GM23338 (cell line): ENCODE measurements around the gene DRG2. TPM values are rescaled to one million over a fixed set of nuclear protein-coding genes. Genes with fewer than 3 reads are reported as not detected.

Source experiments
- ATAC-seq: fragments of 200-7000 bp; cut with Tn5 transposase; 3 replicates; pipeline ENCODE4 v1.9.1; 2020
- DNase-seq: peaks from one replicate; pipeline ENCODE4 v3.0.0-alpha.2; 2015; ENCODE audit warnings: low spot score
- H2AFZ ChIP-seq: fragments of 200-600 bp; sonication (generic); 2 replicates; pipeline ENCODE4 v1.8.0; 2016; ENCODE audit warnings: antibody characterized with exemption, mild to moderate bottlenecking, moderate library complexity
- H3F3A ChIP-seq: fragments of 200-600 bp; sonication (generic); replicated peaks from 2 replicates; pipeline ENCODE4 v1.8.0; 2017; ENCODE audit warnings: antibody characterized with exemption, mixed run types, low read depth
- H3K27ac ChIP-seq: fragments of 200-600 bp; sonication (generic); 2 replicates; pipeline ENCODE4 v1.6.1; 2016; ENCODE audit warnings: low read depth
- H3K27me3 ChIP-seq: fragments of 200-600 bp; sonication (generic); 2 replicates; pipeline ENCODE4 v1.8.0; 2016; ENCODE audit warnings: mild to moderate bottlenecking, mixed run types, moderate library complexity; ENCODE audit not compliant: insufficient read depth
- H3K36me3 ChIP-seq: fragments of 200-600 bp; sonication (generic); 2 replicates; pipeline ENCODE4 v1.8.0; 2016; ENCODE audit warnings: mild to moderate bottlenecking; ENCODE audit not compliant: insufficient read depth
- H3K4me1 ChIP-seq: fragments of 200-600 bp; sonication (generic); 2 replicates; pipeline ENCODE4 v1.8.0; 2016; ENCODE audit warnings: mild to moderate bottlenecking, moderate library complexity; ENCODE audit not compliant: insufficient read depth
- H3K4me2 ChIP-seq: fragments of 200-600 bp; sonication (generic); 2 replicates; pipeline ENCODE4 v1.7.1; 2017; ENCODE audit warnings: mixed run types
- H3K4me3 ChIP-seq: fragments of 200-600 bp; sonication (generic); 2 replicates; pipeline ENCODE4 v1.6.1; 2016; ENCODE audit warnings: mixed run types
- H3K79me2 ChIP-seq: fragments of 200-600 bp; sonication (generic); replicated peaks from 2 replicates; pipeline ENCODE4 v1.8.0; 2017; ENCODE audit warnings: mild to moderate bottlenecking; ENCODE audit not compliant: insufficient read depth
- H3K9me2 ChIP-seq: fragments of 200-600 bp; sonication (generic); 2 replicates; pipeline ENCODE4 v1.8.0; 2017; ENCODE audit not compliant: insufficient read depth
- H4K20me1 ChIP-seq: fragments of 200-600 bp; sonication (generic); replicated peaks from 2 replicates; pipeline ENCODE4 v1.8.0; 2017; ENCODE audit warnings: mild to moderate bottlenecking; ENCODE audit not compliant: insufficient read depth
- H3K27ac Mint-ChIP-seq: 2 replicates; pipeline ENCODE4 v1.8.0; 2020; ENCODE audit warnings: inconsistent platforms, mild to moderate bottlenecking, moderate library complexity, mixed read lengths
- H3K27me3 Mint-ChIP-seq: 3 replicates; pipeline ENCODE4 v1.8.0; 2022; ENCODE audit warnings: low read depth, mild to moderate bottlenecking, moderate library complexity, mixed read lengths, inconsistent platforms; ENCODE audit not compliant: insufficient read depth, poor library complexity
- H3K36me3 Mint-ChIP-seq: 3 replicates; pipeline ENCODE4 v1.8.0; 2021; ENCODE audit warnings: low read depth, mild to moderate bottlenecking, inconsistent platforms, moderate library complexity, mixed read lengths
- H3K4me1 Mint-ChIP-seq: 3 replicates; pipeline ENCODE4 v1.8.0; 2020; ENCODE audit warnings: mild to moderate bottlenecking, inconsistent platforms, mixed read lengths
- H3K4me3 Mint-ChIP-seq: 3 replicates; pipeline ENCODE4 v1.8.0; 2021; ENCODE audit warnings: moderate library complexity, mild to moderate bottlenecking, inconsistent platforms, mixed read lengths
- H3K9me3 Mint-ChIP-seq: 3 replicates; pipeline ENCODE4 v1.8.0; 2020; ENCODE audit warnings: moderate library complexity, mild to moderate bottlenecking, inconsistent platforms, mixed read lengths
- CREB1 ChIP-seq: fragments of 250-450 bp; sonication (Bioruptor Pico); IDR thresholded peaks from 2 replicates; pipeline ENCODE4 v1.5.0; 2020; ENCODE audit warnings: low read depth, mild to moderate bottlenecking, moderate library complexity
- CTCF ChIP-seq, 2 experiments: fragments of 200-600 bp in 1 of 2; sonication (generic) in 1 of 2; conservative IDR thresholded peaks; 2 replicates each; pipeline versions ENCODE4 v1.5.1 to v1.6.1; 2016 to 2017; ENCODE audit warnings: antibody characterized with exemption in 2 of 2, low read depth in 2 of 2, mild to moderate bottlenecking in 2 of 2, moderate library complexity in 1 of 2
- ETS1 ChIP-seq: IDR thresholded peaks from 2 replicates; pipeline ENCODE4 v1.6.1; 2016; ENCODE audit warnings: antibody characterized with exemption
- EZH2 ChIP-seq: fragments of 200-600 bp; sonication (generic); IDR thresholded peaks from one replicate; pipeline ENCODE4 v1.8.0; 2017; ENCODE audit warnings: antibody characterized with exemption, mild to moderate bottlenecking, low read depth; ENCODE audit not compliant: unreplicated experiment
- EZH2phosphoT487 ChIP-seq: fragments of 200-600 bp; sonication (generic); IDR thresholded peaks from one replicate; pipeline ENCODE4 v1.8.1; 2018; ENCODE audit warnings: antibody characterized with exemption; ENCODE audit not compliant: unreplicated experiment
- JUNB ChIP-seq: IDR thresholded peaks from one replicate; pipeline ENCODE4 v1.6.1; 2016; ENCODE audit warnings: antibody characterized with exemption; ENCODE audit not compliant: unreplicated experiment
- NANOG ChIP-seq: IDR thresholded peaks from 2 replicates; pipeline ENCODE4 v1.6.1; 2016; ENCODE audit warnings: antibody characterized with exemption, borderline replicate concordance
- POLR2AphosphoS5 ChIP-seq: IDR thresholded peaks from 2 replicates; pipeline ENCODE4 v1.6.1; 2016; ENCODE audit warnings: antibody characterized with exemption, low read depth
- REST ChIP-seq: IDR thresholded peaks from one replicate; pipeline ENCODE4 v1.6.1; 2018; ENCODE audit warnings: antibody characterized with exemption; ENCODE audit not compliant: unreplicated experiment
- STAT1 ChIP-seq: IDR thresholded peaks from one replicate; pipeline ENCODE4 v1.6.1; 2016; ENCODE audit warnings: antibody characterized with exemption; ENCODE audit not compliant: unreplicated experiment
- ZNF114 ChIP-seq: fragments of 250-450 bp; sonication (Bioruptor Pico); IDR thresholded peaks from 2 replicates; pipeline ENCODE4 v1.5.0; 2020; ENCODE audit warnings: mild to moderate bottlenecking, moderate library complexity
- ZNF331 ChIP-seq: fragments of 250-450 bp; sonication (Bioruptor Pico); IDR thresholded peaks from 2 replicates; pipeline ENCODE4 v1.5.0; 2020; ENCODE audit warnings: low read depth, mild to moderate bottlenecking, moderate library complexity
- ZNF462 ChIP-seq: fragments of 250-450 bp; sonication (Bioruptor Pico); IDR thresholded peaks from 2 replicates; pipeline ENCODE4 v1.5.0; 2020; ENCODE audit warnings: mild to moderate bottlenecking, moderate library complexity
- polyA plus RNA-seq: library from polyadenylated mRNA; unstranded; fragments of >200 nt; fragmentation: Nextera tagmentation; extraction: Ambion mirVana; gene quantifications from 2 replicates; pipeline ENCODE4 v1.2.1, GENCODE V29; 2016
- total RNA-seq: library from RNA; depleted of rRNA; stranded (reverse); fragments of >200 nt; shearing (Covaris generic); gene quantifications from 2 replicates; pipeline ENCODE4 v1.2.3, GENCODE V29; 2014

Gene DRG2
- total and polyA plus RNA-seq, 2 experiments from 2014 or later: 36.2 to 48.0 TPM

- DNase-seq: no peak
- Histone ChIP-seq H3F3A (no peaks in the 10 kb centered on the region), H3K9me2 (no peaks in the 10 kb centered on the region), H3K4me3 (no peak overlapping the region), H3K79me2 (no peaks in the 10 kb centered on the region), H3K27ac (no peak overlapping the region), H4K20me1 (no peaks in the 10 kb centered on the region), H2AFZ (no peak overlapping the region), H3K36me3 (no peaks in the 10 kb centered on the region), H3K4me1 (no peaks in the 10 kb centered on the region), H3K27me3 (no peaks in the 10 kb centered on the region), H3K4me2 (no peak overlapping the region)
- no peaks in the 10 kb centered on the region for H3K36me3 Mint-ChIP-seq
- H3K4me1 Mint-ChIP-seq: no peaks in the 10 kb centered on the region; the same call in 2 of the 3 replicates
- H3K27me3 Mint-ChIP-seq: peaks cover 4% of the 10 kb centered on the region
- TF ChIP-seq STAT1 (no peak), REST (no peak), CREB1 (CRISPR knock-in tag) (no peak), POLR2AphosphoS5 (no peak), EZH2phosphoT487 (no peak), ZNF114 (CRISPR knock-in tag) (no peak), ZNF462 (CRISPR knock-in tag) (no peak), ZNF331 (CRISPR knock-in tag) (no peak), ETS1 (no peak), JUNB (no peak), CTCF (conservative IDR thresholded peaks at IDR 0.05; ENCODE audit: low read depth in 2 of 2) (no peak), EZH2 (no peak), NANOG (no peak)
- no peak for ATAC-seq
- H3K4me3 Mint-ChIP-seq: no peak overlapping the region
- H3K27ac Mint-ChIP-seq: no peak overlapping the region
- H3K9me3 Mint-ChIP-seq: peaks cover 10% of the 10 kb centered on the region; the same call in 2 of the 3 replicates
Observed at GRCh38 chr17:18119166-18119745, 31.5 kb downstream of the DRG2 start.
